IPS-15b (cell line): Measurements from ENCODE around the gene CTDSPL.
"Not testable (repeated sequence)": the region's sequence is repeated elsewhere in the genome, so short reads cannot be mapped to it uniquely, and the experiment has no call there.

ENCODE experiments used
- H3K27me3 ChIP-seq: one replicate; pipeline ENCODE4 v1.6.1; 2013; ENCODE audit warnings: low read length; ENCODE audit not compliant: control insufficient read depth, insufficient read depth
- H3K36me3 ChIP-seq: one replicate; pipeline ENCODE4 v1.6.1; 2013; ENCODE audit warnings: low read length; ENCODE audit not compliant: control insufficient read depth, insufficient read depth
- H3K4me1 ChIP-seq: one replicate; pipeline ENCODE4 v1.6.1; 2013; ENCODE audit warnings: mild to moderate bottlenecking, low read length; ENCODE audit not compliant: control insufficient read depth, insufficient read depth
- H3K4me3 ChIP-seq: one replicate; pipeline ENCODE4 v1.5.1; 2013; ENCODE audit warnings: low read depth, low read length
- H3K9ac ChIP-seq: one replicate; pipeline ENCODE4 v1.6.1; 2013; ENCODE audit warnings: low read depth, mild to moderate bottlenecking, low read length
- H3K9me3 ChIP-seq: one replicate; pipeline ENCODE4 v1.6.1; 2013; ENCODE audit warnings: mild to moderate bottlenecking, low read length; ENCODE audit not compliant: control insufficient read depth, insufficient read depth

CTDSPL gene

GRCh38 chr3:37981348-37981664 lies 119.6 kb downstream of the CTDSPL start:
- Histone ChIP-seq H3K9me3 (no peaks in the 10 kb centered on the region), H3K9ac (no peak overlapping the region), H3K4me3 (no peak overlapping the region), H3K27me3 (no peaks in the 10 kb centered on the region), H3K4me1 (no peaks in the 10 kb centered on the region), H3K36me3 (no peaks in the 10 kb centered on the region)

- Histone ChIP-seq H3K36me3 (no peaks in the 10 kb centered on the region), H3K27me3 (no peaks in the 10 kb centered on the region), H3K4me1 (no peaks in the 10 kb centered on the region), H3K9ac (no peak overlapping the region), H3K4me3 (no peak overlapping the region), H3K9me3 (no peaks in the 10 kb centered on the region)
Observed at GRCh38 chr3:37982331-37982730, 120.7 kb downstream of the CTDSPL start.

- Histone ChIP-seq H3K9ac (no peak overlapping the region), H3K36me3 (no peaks in the 10 kb centered on the region), H3K9me3 (no peaks in the 10 kb centered on the region), H3K4me1 (no peaks in the 10 kb centered on the region), H3K4me3 (no peak overlapping the region), H3K27me3 (no peaks in the 10 kb centered on the region)
Observed at GRCh38 chr3:37984051-37984450, 122.4 kb downstream of the CTDSPL start.

DNA sequence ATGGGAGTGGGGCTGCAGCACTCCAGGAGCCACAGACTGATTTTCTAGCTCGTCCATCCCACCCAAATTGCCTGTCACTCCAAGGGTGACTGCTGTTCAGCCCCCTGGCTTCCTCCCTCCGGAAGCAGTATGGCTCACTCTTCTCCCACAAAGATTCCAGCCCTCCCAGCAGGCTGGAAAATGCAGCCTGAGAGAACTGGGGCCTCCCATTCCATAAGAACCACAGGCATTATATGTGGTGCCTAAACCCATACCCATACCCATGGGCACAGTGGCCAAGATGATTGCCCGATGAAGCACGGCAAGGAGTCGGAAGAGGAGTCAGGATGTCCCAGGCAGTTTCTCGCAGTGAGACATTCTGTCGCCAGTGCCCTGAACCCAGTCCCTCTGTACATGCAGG lies 122.9 kb downstream of the CTDSPL start:
- no peaks in the 10 kb centered on the region for H3K9me3 ChIP-seq
- H3K4me3 ChIP-seq: no peak overlapping the region
- no peak overlapping the region for H3K9ac ChIP-seq
- no peaks in the 10 kb centered on the region for H3K27me3 ChIP-seq
- H3K4me1 ChIP-seq: no peaks in the 10 kb centered on the region
- H3K36me3 ChIP-seq: no peaks in the 10 kb centered on the region

- Histone ChIP-seq H3K9ac (no peak overlapping the region), H3K4me1 (no peaks in the 10 kb centered on the region), H3K9me3 (no peaks in the 10 kb centered on the region), H3K4me3 (no peak overlapping the region), H3K36me3 (no peaks in the 10 kb centered on the region), H3K27me3 (peaks cover 4% of the 10 kb centered on the region)
Observed at GRCh38 chr3:37985637-37986320, 124.1 kb downstream of the CTDSPL start.

GRCh38 chr3:37986479-37987314 lies 125.0 kb downstream of the CTDSPL start:
- Histone ChIP-seq H3K9me3 (no peaks in the 10 kb centered on the region), H3K9ac (no peak overlapping the region), H3K4me3 (no peak overlapping the region), H3K27me3 (peaks cover 4% of the 10 kb centered on the region), H3K36me3 (no peaks in the 10 kb centered on the region), H3K4me1 (no peaks in the 10 kb centered on the region)

DNA sequence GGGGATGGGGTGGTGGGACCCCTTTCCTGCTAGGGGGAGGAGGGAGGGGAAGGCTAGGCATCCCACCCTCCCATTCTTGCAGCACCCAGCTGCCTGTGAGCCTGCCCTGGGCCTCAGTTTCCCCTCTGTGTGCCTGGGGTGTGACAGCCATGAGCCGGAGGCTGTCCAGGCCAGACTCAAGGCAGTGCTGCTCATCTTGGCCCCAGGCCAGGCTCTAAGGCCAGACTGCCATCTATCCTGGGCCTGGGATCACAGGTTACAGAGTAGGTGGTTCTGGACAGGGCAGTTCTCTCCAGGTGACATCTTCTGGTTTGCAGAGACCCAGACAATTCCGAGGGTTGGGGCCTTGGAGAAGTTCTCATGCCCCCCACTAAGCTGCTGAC lies 125.6 kb downstream of the CTDSPL start:
- Histone ChIP-seq H3K9ac (no peak overlapping the region), H3K4me3 (no peak overlapping the region), H3K27me3 (peaks cover 9% of the 10 kb centered on the region), H3K9me3 (no peaks in the 10 kb centered on the region), H3K36me3 (no peaks in the 10 kb centered on the region), H3K4me1 (no peaks in the 10 kb centered on the region)

DNA sequence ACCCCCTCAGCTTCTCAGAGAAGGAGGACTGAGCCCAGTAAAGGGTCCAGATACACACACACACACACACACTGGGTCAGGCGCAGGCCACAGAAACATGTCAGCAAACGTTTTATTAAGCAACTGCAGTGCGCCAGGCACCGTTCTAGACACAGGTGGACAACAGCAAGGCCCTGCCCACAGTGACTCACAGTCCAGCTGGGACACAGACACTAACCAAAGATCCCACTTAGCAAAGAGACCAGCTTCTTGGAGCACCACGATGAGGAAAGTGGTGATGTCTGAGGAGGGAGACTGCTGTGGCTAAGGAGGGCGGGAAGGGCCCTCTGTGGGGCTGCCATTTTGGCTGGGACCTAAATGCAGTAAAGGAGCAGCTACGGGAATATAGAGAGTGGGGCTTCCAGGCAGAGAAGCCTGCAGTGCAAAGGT lies 126.1 kb downstream of the CTDSPL start:
- no peaks in the 10 kb centered on the region for H3K9me3 ChIP-seq
- H3K27me3 ChIP-seq: peaks cover 9% of the 10 kb centered on the region
- no peak overlapping the region for H3K9ac ChIP-seq
- no peaks in the 10 kb centered on the region for H3K4me1 ChIP-seq
- H3K36me3 ChIP-seq: no peaks in the 10 kb centered on the region
- H3K4me3 ChIP-seq: no peak overlapping the region

DNA sequence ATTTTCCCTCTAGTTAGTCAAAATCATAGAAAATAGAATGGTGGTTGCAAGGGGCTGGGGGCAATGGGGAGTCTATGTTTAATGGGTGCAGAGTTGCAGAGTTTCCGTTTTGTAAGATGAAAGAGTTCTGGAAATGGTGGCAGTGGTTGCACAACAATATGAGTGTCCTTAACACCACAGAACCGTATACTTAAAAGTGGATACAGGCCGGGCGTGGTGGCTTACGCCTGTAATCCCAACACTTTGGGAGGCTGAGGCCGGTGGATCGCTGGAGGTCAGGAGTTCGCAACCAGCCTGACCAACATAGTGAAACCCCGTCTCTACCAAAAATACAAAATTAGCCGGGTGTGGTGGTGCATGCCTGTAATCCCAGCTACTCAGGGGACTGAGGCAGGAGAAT lies 126.7 kb downstream of the CTDSPL start:
- H3K4me3 ChIP-seq, H3K9me3 ChIP-seq, H3K9ac ChIP-seq, H3K36me3 ChIP-seq, H3K4me1 ChIP-seq: not testable (repeated sequence)
- H3K27me3 ChIP-seq: peaks cover 12% of the 10 kb centered on the region

- Histone ChIP-seq H3K4me1 (no peaks in the 10 kb centered on the region), H3K9ac (no peak overlapping the region), H3K9me3 (no peaks in the 10 kb centered on the region), H3K4me3 (no peak overlapping the region), H3K27me3 (peaks cover 12% of the 10 kb centered on the region), H3K36me3 (no peaks in the 10 kb centered on the region)
Observed at GRCh38 chr3:37988931-37989525, 127.3 kb downstream of the CTDSPL start.

DNA sequence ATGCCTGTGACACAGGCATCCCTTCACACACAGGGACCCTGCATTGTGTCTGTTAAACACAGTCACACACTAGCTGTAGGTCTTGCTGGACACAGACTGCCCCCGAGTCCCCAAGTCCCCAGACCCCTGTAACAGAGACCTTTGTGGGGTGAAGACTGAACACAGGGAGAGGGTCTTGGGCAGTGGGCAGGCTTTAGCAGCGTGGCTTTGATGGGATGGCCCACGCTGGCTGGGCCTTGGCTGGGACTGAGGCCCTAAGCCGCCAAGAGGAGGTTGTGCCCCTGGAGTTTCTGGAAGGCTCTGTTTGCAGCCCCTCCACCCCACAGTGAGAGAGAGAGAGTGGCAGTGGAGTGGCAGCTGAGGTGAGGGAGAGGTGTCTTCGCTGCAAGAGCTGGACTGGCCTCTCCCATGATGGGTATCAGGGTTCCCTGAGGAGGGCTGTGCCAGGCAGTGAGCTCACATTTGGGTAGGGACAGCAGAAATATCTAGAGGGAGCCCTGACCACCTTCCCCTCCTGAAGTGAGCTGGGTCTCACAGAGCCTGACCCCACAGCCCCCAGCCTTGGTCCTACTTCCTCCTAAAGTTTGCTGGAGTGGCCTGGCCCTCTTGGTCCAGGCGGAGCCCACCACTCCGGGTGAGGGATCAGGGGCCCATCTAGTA lies 128.3 kb downstream of the CTDSPL start:
- Histone ChIP-seq H3K36me3 (no peaks in the 10 kb centered on the region), H3K9me3 (no peaks in the 10 kb centered on the region), H3K9ac (no peak overlapping the region), H3K4me1 (peaks cover 5% of the 10 kb centered on the region), H3K27me3 (peaks cover 12% of the 10 kb centered on the region), H3K4me3 (no peak overlapping the region)
